ENCODE measurements around the gene GNG7. TPM values are rescaled to one million over a fixed set of nuclear protein-coding genes. Genes with fewer than 3 reads are reported as not detected.
"Not testable (repeated sequence)": the region's sequence is repeated elsewhere in the genome, so short reads cannot be mapped to it uniquely, and the experiment has no call there.

GNG7 gene
- total RNA-seq, 1 experiment from 2014 or later: 1.1 TPM

DNA sequence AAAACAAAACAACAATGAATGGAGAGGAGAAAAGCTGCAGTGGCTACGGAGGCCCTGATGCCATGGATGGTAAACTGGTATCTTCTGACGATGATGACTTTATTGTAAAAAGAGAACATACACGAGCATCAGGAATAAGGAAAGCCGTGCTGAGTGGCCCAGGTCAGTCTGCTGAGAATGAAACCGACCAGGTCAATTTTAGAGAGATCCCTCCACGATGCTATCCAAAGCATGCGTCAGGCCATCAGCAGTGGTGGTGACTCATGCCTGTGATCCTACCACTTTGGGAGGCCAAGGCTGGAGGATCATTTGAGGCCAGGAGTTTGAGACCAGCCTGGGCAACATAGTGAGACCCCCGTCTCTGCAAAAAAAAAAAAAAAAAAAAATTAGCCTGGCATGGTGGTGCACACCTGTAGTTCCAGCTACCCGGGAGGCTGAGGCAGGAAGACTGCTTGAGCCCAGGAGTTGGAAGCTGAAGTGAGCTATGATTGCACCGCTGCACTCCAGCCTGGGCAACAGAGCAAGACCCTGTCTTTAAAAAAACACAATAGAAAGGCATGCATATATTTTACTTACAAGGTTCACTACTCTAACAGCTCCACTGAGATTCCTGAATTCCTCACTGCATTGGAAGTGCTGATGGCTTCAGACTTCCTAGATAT lies 164.3 kb downstream of the GNG7 start:
- Histone ChIP-seq H3K79me2 (ENCODE audit: low read length) (peaks cover 9% of the 10 kb centered on the region), H3K27me3 (ENCODE audit: low read length) (no peaks in the 10 kb centered on the region), H3K9me2 (replicated peaks; ENCODE audit: low read length) (no peaks in the 10 kb centered on the region), H3K9ac (ENCODE audit: low read length) (no peak overlapping the region), H3K4me3 (ENCODE audit: low read length) (no peak overlapping the region), H2AFZ (ENCODE audit: low read length) (no peak overlapping the region), H3K4me1 (ENCODE audit: insufficient read depth, low read length) (peaks cover 50% of the 10 kb centered on the region), H3K27ac (ENCODE audit: low read length) (no peak overlapping the region), H3K9me3 (ENCODE audit: low read length) (no peaks in the 10 kb centered on the region), H3K4me2 (ENCODE audit: low read length) (no peak overlapping the region), H3K36me3 (ENCODE audit: low read depth, low read length) (no peaks in the 10 kb centered on the region), H3F3A (ENCODE audit: low read length, unreplicated experiment) (peaks cover 3% of the 10 kb centered on the region), H4K20me1 (ENCODE audit: low read length) (no peaks in the 10 kb centered on the region)
- DNase-seq: no peak
- CTCF ChIA-PET: no interaction called here
- intact Hi-C loops (cut with micrococcal nuclease): no loop called here
- ATAC-seq: no peak
- no peak for TF ChIP-seq EZH2phosphoT487 (IDR thresholded peaks at IDR 0.05; ENCODE audit: borderline replicate concordance, low read length)
- BruUV-seq (replicated peaks): no TSS peak
- POLR2A ChIA-PET (ENCODE audit: unreplicated experiment): no interaction called here

DNA sequence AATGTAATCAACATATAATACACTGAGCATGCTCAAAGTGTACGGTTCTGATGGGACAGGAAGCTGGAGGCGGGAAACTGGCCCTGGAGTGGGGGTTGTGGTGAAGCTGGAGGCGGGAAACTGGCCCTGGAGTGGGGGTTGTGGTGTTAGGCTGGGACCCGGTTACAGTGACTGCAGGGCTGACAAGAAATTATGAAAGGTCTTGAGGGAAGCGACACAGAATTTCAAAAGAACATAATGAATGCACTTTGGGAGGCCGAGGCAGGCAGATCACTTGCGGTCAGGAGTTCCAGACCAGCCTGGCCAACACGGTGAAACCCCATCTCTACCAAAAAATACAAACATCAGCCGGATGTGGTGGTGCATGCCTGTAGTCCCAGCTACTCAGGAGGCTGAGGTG lies 164.9 kb downstream of the GNG7 start:
- ATAC-seq; H3K9me3 ChIP-seq (ENCODE audit: low read length); H2AFZ ChIP-seq (ENCODE audit: low read length); H3K79me2 ChIP-seq (ENCODE audit: low read length); BruUV-seq (replicated peaks); H4K20me1 ChIP-seq (ENCODE audit: low read length); H3K36me3 ChIP-seq (ENCODE audit: low read depth, low read length); H3K4me3 ChIP-seq (ENCODE audit: low read length); H3K27me3 ChIP-seq (ENCODE audit: low read length); H3K9me2 ChIP-seq (replicated peaks; ENCODE audit: low read length); H3K27ac ChIP-seq (ENCODE audit: low read length); POLR2A ChIA-PET (ENCODE audit: unreplicated experiment); intact Hi-C loops (cut with micrococcal nuclease); H3K9ac ChIP-seq (ENCODE audit: low read length); DNase-seq; H3F3A ChIP-seq (ENCODE audit: low read length, unreplicated experiment); CTCF ChIA-PET; H3K4me2 ChIP-seq (ENCODE audit: low read length): not testable (repeated sequence)
- H3K4me1 ChIP-seq (ENCODE audit: insufficient read depth, low read length): peaks cover 47% of the 10 kb centered on the region

DNA sequence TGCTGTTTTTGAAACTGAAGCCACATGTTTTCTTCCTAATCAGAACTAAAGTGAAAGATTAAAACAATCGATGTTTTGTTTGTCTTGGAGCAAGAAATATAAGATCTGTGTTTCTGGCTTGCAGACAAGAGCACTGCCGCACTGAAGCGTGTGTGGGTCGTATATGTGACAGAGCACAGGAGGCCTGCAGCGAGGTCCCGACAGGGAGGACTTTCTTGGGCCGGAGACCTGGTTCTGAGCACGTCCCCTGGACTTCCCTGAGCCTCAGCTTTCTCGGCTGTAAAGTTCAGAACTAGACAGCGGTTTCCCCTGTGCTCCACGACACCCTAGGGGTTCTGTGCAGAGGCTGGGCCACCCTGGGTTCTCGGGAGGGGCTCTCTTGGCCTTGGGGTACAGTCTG lies 166.0 kb downstream of the GNG7 start:
- peaks cover 6% of the 10 kb centered on the region for H3F3A ChIP-seq (ENCODE audit: low read length, unreplicated experiment)
- TF ChIP-seq EZH2 (IDR thresholded peaks at IDR 0.05; ENCODE audit: low read length, unreplicated experiment): no peak
- TF ChIP-seq, protein P1, sequence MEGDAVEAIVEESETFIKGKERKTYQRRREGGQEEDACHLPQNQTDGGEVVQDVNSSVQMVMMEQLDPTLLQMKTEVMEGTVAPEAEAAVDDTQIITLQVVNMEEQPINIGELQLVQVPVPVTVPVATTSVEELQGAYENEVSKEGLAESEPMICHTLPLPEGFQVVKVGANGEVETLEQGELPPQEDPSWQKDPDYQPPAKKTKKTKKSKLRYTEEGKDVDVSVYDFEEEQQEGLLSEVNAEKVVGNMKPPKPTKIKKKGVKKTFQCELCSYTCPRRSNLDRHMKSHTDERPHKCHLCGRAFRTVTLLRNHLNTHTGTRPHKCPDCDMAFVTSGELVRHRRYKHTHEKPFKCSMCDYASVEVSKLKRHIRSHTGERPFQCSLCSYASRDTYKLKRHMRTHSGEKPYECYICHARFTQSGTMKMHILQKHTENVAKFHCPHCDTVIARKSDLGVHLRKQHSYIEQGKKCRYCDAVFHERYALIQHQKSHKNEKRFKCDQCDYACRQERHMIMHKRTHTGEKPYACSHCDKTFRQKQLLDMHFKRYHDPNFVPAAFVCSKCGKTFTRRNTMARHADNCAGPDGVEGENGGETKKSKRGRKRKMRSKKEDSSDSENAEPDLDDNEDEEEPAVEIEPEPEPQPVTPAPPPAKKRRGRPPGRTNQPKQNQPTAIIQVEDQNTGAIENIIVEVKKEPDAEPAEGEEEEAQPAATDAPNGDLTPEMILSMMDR (conservative IDR thresholded peaks at IDR 0.05; ENCODE audit: low read depth, low read length): no peak
- no peak for TF ChIP-seq EZH2phosphoT487 (IDR thresholded peaks at IDR 0.05; ENCODE audit: borderline replicate concordance, low read length)
- peaks cover 43% of the 10 kb centered on the region for H3K4me1 ChIP-seq (ENCODE audit: insufficient read depth, low read length)
- no peak overlapping the region for H2AFZ ChIP-seq (ENCODE audit: low read length)
- H3K4me3 ChIP-seq (ENCODE audit: low read length): no peak overlapping the region
- no peaks in the 10 kb centered on the region for H3K79me2 ChIP-seq (ENCODE audit: low read length)
- H3K9me2 ChIP-seq (replicated peaks; ENCODE audit: low read length): no peaks in the 10 kb centered on the region
- H3K36me3 ChIP-seq (ENCODE audit: low read depth, low read length): no peaks in the 10 kb centered on the region
- H3K9me3 ChIP-seq (ENCODE audit: low read length): no peaks in the 10 kb centered on the region
- no TSS peak for BruUV-seq (replicated peaks)
- H3K27ac ChIP-seq (ENCODE audit: low read length): no peak overlapping the region
- no peaks in the 10 kb centered on the region for H3K27me3 ChIP-seq (ENCODE audit: low read length)
- H3K4me2 ChIP-seq (ENCODE audit: low read length): no peak overlapping the region
- POLR2A ChIA-PET (ENCODE audit: unreplicated experiment): no interaction called here
- H4K20me1 ChIP-seq (ENCODE audit: low read length): no peaks in the 10 kb centered on the region
- DNase-seq (no peak), ATAC-seq (no peak)
- intact Hi-C loops (cut with micrococcal nuclease): no loop called here
- CTCF ChIA-PET: no interaction called here
- no peak overlapping the region for H3K9ac ChIP-seq (ENCODE audit: low read length)
